HG02588 (cell line): Measurements from ENCODE around the gene POU2F1.
"Not testable (repeated sequence)": the region's sequence is repeated elsewhere in the genome, so short reads cannot be mapped to it uniquely, and the experiment has no call there.

Source experiments
- ATAC-seq: cut with Tn5 transposase; IDR thresholded peaks from one replicate; pipeline ENCODE4 v1.9.1; 2021; ENCODE audit warnings: mild to moderate bottlenecking, moderate library complexity; ENCODE audit not compliant: unreplicated experiment

Gene POU2F1

DNA sequence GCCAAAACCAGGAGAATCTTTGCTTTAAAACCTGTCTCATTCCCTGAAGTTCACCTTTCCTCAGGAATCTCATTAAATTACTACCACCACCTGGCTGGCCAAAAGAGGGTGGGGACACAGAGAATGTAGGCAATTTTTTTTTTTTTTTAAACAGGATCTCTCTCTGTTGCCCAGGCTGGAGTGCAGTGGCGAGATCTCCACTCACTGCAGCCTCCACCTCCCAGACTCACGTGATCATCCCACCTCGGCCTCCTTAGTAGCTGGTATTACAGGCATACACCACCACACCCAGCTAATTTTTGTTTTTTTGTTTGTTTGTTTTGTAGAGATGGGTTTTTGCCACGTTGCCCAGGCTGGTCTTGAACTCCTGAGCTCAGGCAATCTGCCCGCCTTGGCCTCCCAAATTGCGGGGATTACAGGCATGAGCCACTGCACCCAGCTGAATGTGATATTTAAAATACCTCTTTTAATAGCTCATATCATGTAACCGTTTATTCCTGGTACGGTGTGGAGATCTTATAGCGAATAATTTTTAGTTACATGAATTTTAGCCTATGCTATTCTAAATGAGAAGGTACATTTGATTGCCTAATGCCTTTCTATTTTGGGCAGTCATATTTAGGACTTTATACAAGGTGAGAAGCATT, 84.5 kb downstream of the POU2F1 start:
- no peak for ATAC-seq

DNA sequence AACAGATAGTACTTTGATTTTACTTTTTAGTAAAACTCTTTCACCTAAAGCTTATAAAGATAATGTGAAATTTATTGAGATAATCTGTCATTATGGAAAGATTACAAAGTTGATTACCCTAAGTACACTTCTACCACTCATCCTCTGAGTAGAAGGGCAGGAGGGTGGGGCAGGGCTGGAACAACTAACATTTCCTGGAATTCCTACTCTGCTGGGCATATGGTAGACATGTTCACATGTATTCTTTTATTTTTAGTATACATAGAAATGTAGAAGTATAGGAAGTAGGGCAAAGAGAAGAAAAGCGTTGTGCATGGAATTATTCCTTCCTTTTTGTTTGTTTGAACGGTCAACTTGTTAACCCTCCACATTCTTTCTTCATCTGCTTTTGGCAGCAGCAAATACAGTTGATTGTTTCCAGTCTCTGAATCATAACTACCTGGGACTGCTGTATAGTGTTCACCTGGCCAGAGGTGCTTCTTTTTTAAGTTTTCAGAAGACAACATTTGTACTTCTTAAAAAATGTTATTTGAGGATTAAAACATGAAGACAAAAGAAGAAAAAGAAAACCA, 85.1 kb downstream of the POU2F1 start:
- ATAC-seq: no peak

DNA sequence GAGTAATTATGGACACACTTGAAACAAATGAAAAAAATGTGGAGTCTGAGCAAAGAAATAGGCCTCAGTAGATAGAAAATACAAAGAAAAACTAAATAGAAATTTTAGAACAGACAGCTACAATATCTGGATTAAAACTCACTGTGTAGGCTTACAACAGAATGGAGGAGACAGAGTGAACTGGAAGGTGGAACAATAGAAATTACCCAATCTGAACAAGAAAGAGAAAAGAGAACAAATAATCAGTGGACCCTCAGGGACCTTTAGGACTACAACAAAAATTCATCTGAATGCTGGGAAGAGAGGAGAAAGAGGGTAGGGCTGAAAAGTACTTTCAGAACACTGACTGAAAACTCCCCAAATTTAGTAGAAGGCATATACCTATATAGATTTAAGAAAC, 90.0 kb downstream of the POU2F1 start:
- ATAC-seq: no peak

DNA sequence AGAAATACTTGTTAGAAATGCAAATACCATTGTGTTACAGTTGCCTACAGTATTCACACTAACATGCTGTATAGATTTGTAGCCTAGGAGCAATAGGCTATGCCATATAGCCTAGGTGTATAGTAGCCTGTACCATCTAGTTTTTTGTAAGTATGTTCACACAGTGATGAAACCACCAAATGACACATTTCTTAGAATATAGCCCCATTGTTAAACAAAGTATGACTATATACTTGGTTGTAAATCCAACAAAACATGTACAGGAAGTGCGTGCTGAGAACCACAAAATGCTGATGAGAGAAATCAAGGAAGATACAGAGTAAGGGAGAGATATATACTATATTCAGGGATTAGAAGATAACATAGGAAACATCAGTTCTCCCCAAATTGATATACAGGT, 92.2 kb downstream of the POU2F1 start:
- ATAC-seq: no peak

DNA sequence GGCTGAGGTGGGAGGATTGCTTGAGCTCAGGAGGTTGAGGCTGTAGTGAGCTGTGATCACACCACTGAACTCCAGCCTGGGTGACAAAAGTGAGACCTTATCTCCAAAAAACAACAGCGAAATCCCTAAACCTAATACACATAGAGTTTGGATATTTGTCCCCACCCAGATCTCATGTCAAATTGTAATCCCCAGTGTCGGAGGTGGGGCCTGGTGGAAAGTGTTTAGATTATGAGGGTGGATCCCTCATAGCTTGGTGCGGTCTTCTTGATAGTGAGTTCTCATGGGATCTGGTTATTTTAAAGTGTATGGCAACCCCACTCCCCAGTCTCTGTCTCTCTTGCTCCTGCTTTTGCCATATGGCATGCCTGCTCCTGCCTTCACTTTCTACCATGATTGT, 94.0 kb downstream of the POU2F1 start:
- no peak for ATAC-seq

DNA sequence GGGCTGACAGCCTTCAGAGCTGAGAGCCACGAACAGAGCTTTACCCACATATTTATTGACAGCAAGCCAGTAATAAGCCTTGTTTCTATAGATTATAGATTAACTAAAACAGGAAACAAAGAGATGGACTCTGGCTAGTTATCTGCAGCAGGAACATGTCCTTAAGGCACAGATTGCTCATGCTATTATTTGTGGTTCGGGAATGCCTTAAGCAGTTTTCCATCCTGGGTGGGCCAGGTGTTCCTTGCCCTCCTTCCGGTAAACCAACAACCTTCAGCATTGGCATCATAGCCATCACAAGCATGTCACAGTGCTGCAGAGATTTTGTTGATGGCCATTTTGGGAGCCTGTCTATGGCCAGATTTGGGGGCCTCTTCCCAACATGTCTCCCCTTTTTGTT, 96.8 kb downstream of the POU2F1 start:
- ATAC-seq: no peak

DNA sequence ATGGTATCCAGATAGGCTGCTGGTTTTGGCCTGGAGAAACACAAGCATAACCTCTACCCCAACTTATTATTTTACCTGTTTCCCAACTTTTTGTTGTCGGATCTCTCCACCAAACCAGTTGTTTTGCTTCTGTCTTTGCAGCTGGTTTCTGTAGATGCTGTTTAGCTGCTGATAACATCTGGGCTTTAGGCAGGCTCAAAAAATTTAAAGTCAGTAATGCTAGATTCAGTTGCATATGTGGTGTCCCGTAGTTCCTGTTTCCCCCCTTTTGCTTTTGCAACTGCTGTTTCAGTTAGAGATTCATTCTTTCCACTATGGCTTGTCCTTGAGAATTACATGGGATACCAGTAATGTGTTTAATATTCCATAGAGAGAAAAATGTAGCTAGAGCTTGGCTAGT, 98.5 kb downstream of the POU2F1 start:
- not testable (repeated sequence) for ATAC-seq

DNA sequence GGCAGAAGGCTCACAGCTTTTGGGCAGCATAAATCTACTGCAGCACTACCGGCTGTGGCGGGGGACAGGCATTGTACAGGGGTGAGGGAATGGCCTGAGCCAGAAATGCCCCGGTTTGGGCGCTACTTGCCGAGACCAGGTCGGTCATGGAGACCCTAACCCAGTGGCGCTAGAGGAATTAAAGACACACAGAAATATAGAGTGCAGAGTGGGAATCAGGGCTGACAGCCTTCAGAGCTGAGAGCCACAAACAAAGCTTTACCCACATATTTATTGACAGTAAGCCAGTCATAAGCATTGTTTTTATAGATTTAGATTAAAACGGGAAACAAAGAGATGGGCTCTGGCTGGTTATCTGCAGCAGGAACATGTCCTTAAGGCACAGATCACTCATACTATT, 101.8 kb downstream of the POU2F1 start:
- ATAC-seq: no peak

DNA sequence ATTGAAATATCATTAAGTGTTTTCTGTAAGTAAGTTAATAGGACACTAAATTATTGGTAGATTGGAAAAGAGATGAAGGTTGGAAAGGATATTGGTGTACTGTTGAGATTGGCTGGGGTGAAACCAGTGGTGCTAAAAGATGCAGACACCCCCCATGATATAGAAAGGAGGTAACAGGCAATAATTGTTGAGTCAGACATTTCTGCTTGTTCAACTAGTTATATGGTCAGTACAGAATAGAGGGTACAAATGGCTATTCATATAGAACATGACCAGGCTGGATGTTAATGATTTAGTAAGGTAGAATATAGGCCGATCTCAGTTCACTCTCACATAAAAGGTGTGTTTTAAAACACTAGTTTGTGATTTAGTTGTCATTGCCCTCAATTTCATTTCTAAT, 104.5 kb downstream of the POU2F1 start:
- no peak for ATAC-seq

DNA sequence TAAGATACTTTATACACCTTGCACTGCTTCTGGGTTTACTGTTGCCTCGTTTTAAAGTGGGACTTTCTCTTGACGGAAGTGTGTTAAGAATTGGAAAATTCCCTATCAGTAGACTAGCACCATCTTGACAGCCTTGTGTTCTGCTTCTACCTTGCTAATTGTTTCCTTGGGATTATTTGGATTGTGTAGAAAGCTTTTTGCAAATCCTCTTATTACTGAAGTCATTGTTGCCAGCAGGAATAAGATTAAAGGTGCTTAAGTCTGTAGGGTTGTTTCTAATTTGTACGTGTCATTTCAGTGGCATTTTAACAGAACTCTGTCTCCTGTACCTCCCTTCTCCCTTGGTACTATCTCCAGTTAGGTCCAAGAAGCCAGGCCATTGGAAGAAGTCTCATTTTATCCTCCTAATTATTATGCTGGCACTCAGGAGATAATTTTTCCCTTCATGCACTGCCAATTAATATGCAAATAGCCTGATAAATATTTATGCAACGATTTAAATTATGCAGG, 107.7 kb downstream of the POU2F1 start:
- ATAC-seq: no peak

DNA sequence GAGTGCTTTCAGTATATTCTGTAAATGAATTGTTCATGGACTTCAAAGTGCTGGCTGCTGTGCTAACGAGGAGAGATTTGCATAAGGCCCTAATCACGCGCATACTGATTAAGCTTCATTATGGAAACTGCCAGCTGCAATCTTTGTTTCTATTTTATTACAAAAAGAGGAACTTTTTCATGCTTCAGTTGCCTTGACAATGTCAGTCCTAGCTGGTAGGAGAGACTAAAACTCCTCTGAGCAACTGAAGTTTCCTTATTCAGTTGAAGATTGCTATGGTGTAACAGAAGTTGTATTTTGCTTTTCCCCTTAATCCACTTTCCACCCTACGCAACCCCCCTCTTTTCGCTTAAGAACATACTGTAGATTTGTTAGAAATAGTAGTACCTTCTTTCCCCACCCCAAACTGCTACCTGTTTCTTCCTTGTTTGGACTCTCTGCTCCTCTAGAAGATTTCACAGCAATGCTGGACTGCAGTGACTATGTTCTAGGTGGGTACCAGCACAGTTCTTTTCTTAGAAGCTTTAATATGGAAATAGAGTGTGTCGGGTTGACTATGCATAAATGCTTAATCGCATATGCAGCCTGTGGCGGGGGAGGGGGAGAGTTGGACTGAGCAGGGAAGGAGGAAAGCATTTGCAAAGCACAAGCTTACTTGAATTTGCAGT, 108.3 kb downstream of the POU2F1 start:
- peak; percentile 71 for ATAC-seq

DNA sequence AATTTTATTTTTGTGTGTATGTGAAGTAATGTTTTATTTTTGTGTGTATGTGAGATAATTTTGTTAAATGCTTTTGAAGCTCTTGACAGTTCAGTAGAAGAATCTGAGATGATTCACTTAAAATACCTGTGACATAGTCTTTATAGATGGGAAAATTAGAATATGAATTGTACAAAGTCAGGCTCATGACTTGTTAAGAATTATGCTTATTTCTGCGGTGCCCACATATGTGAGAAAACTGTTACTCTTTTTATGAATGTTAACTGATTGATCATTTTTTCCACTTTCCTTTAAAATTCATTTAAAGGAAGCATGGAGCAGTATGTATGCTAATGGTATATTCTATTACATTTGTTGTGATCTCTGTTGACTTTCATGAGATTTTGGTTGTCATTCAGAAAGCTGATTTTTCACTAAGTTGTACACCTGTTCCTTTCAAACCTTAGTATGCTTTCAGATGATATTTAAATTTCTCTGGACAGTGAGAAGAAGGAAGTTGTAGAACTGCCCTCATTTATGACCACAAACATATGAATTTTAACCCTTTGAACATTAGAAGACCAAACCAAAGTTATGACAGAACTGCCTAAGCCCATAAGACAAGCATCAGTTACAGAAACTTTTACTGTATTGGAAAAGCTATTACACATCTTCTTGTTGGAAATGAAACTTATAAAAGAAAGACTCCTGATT, 110.1 kb downstream of the POU2F1 start:
- peak; percentile 30 for ATAC-seq

DNA sequence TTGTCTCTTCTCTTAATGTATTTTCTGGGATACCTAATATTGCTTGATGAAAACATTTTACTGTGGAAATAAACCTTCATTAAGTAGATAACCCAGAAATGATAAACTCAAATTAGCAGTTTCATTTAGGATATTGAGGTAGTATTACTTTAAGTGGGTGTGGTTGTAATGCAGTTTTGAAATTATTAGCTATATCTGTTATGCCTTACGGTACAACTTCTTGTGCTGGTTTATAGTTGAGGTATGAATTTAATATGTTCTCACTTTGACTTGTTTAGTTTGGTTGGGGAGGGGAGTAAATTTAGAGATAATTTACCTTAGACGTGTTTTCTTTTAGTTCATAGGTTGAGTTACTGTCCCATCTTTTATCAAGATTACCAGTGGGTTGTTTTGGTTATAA, 111.0 kb downstream of the POU2F1 start:
- no peak for ATAC-seq

DNA sequence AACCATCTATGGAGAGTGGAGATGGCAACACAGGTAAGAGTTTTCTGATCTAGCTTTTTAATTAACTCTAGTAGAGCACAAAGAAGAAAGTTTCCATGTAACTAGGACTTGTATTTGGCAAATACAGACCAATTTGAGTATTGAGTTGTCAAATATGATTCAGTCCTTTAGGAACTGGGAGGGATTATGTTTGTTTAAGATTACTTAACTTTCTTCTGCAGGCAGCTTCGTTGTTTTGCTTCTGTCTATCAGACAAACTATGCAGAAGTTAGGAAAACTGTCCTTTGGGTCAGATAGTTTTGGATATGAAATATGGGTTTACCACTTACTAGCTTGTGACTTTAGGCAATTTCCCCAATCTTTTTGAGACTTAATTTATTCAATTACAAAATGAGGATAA, 111.8 kb downstream of the POU2F1 start:
- no peak for ATAC-seq

DNA sequence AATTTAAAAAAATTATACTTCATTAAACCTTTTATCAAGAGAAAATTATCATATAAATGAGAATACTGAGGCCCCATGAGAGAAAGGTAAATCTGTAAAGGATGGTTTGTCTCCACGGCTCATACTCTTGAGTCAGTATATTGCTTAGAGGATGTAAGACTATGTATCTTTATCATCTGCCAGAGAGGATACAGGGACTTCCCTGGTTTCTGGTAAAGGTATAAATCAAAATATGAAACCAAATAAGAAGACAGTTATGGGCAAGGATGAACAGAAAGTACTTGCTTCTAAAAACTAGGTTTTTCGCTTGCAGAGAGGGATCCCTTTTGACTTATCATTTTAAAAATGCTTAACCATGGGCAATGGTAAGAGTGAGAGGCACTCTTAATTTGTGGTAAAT, 112.4 kb downstream of the POU2F1 start:
- ATAC-seq: no peak

DNA sequence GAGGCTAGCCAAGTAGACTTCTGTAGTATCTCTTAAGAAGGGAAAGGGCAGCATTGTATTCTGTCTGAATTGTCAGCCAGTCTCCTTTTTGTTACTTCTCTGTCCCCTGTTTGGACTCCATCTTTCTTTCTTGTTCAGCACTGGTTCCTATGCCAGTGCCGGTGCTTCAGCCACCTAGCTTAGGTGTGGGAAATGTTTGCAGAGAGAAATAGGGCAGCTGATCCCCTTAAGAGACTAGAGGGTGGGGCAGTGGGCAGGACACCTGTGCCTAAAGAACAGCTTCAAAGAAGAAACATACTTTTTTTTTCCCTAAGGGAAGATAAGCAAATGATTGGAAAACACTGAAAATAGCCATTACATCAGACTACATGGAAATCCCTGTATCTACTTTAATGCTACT, 113.0 kb downstream of the POU2F1 start:
- no peak for ATAC-seq

DNA sequence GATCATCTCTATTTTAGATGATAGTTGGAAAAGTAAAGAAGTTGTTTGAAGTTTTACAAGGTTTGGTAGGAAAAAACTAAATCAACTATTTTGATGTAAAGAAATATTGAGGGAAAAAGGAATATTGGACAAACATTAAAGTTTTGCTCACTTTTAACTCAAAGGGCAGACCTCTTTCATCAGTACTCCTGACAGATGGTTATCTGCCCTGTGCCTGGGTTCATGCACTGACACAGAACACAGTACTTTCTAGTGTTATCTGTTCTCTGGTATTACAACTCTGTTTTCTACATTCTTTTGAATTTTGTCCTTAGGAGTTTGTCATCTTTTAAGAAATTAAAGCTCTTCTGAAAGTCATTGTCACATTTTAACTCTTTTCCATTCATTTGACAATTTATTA, 118.7 kb downstream of the POU2F1 start:
- ATAC-seq: no peak

DNA sequence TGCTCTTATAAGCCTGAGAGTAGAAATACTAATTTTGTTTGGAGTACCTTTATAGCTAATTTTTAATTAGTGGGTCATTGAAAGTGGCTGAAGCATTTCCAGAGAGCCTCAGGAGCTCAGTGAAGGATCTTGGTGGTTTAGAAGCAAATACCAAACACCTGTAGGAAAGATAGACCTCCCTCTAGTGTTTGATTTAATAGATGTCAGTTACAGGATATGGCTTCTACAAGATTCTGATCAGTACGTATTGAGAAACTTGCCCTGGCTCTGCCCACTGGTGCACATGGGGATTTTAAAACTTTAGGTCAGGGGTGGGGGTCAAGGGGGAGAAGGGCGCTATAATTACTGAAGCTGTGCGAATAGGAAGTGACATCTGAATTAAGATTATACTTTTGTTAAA, 122.2 kb downstream of the POU2F1 start:
- no peak for ATAC-seq

DNA sequence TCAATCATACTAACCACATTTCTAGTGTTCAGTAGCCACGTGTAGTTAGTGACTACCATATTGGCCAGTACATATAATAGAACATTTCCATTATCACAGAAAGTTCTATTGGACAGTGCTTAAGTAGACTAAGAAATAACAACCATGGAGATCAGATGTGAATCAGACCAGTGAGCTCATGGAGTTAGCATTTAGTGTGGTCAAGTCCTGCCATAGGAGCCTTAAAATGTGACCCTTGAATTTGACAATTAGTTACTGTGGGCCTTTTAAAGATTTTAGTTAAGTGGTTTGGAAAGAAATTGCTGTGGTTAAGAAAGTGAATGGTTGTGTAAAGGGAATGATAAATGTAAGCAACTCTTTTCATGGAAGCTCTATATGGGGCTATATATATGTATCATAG, 123.4 kb downstream of the POU2F1 start:
- no peak for ATAC-seq

DNA sequence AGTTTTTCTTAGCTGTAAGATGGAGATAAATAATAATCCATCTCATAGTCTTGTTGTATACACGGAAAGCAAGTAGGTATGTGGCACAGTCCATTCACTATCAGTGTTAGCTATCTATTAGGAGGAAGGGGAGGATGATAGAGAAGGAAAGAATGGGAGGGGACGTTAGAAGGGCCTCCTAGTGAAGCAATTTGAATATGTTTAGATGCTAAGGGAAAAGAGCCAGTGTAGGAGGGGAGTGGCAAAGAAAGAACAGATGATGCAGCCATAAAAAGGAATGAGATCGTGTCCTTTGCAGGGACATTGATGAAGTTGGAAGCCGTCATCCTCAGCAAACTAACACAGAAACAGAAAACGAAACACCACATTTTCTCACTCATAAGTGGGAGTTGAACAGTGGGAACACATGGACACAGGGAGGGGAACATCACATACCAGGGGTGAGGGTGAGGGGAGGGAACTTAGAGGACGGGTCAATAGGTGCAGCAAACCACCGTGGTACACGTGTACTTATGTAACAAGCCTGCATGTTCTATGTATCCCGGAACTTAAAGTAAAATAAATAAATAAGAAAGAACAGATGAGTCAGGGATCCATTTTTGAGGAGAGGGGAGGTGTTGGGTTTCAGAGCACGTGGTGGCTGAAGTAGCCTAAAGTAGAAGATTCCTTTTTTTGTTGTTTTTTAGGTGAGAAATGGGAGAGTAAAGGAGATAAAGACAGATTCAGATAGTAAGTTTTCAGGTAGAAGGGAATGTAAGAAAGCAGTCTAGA, 124.1 kb downstream of the POU2F1 start:
- ATAC-seq: no peak

DNA sequence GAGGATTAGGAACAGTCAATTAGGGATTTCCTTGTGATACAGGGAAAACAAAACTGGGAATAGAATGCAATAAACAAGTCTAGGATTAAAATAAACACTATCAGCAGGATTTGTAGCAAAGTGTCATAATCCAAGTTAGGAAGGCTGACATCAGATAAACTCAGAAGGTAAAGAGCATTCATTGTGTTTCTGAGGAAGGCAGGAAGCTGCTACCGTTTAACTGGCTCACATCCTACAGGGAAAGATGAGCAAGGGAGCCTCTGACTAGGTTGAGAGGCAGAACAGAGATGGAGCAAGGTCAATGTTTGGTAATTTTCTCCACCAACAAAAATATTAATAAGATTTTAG, 124.7 kb downstream of the POU2F1 start:
- ATAC-seq: no peak
